Fibroblast of skin of back (primary cell): ENCODE results near the gene UNK.
"Not testable (repeated sequence)": the region's sequence is repeated elsewhere in the genome, so short reads cannot be mapped to it uniquely, and the experiment has no call there.

ENCODE experiments used
- DNase-seq: peaks from one replicate; pipeline ENCODE4 v3.0.0-alpha.2; 2013

The UNK gene

DNA sequence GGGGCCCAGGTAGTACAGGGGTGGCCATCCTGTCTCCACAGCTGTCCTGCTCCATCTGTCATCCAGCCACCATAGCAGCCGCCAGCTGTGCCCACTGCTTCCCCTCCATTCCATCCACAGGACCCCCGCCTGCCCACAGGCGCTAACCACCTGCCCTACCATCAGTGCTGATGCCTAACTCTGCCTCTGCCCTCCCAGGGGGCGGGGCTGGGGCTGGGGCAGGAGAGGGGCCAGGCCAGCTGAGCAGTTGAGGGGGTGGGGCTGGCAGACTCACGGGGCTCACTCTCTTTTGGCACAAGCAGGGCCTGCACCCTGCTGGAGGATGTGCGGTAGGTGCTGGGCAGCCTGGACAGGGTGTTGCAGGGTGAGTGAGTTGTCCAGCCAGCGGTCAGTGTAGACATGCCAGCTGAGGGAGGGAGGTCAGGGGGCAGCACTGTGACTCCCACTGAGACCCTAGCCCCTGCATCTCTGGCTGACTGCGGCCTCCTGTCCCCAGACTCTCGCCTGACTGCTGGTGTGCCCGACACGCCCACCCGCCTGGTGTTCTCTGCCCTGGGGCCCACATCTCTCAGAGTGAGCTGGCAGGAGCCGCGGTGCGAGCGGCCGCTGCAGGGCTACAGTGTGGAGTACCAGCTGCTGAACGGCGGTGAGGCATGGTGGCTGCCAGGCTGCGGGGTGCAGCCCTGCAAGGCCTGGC is 29.3 kb upstream of the UNK start:
- no peak for DNase-seq

DNA sequence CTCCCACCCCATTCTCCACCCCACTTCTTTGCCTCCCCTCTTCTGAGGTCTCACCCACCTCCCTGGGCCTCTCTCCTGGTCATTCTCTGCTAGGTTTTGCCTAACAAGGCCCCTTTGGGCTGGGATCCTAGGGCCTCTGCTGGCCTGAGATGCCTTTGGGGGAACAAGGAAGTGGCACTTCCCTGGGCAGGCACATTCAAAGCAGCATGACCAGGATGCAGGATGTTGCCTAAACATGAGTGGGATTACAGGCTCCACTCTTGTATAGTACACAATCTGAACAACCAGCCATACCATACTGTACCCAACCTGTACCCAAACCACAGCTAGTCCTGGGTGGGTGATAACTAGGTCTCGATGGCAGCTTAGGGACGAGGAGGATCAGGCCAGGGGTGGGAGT is 28.6 kb upstream of the UNK start:
- no peak for DNase-seq

DNA sequence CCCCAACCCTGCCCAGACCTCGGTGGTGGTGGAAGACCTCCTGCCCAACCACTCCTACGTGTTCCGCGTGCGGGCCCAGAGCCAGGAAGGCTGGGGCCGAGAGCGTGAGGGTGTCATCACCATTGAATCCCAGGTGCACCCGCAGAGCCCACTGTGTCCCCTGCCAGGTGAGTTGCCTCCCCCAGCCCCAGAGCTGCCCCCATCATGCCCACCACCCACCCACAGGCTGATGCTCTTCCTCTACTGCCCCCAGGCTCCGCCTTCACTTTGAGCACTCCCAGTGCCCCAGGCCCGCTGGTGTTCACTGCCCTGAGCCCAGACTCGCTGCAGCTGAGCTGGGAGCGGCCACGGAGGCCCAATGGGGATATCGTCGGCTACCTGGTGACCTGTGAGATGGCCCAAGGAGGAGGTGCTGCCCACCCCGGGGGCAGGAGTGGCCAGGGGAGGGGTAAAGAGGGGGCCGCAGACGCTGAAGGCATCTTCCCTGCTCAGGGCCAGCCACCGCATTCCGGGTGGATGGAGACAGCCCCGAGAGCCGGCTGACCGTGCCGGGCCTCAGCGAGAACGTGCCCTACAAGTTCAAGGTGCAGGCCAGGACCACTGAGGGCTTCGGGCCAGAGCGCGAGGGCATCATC is 28.0 kb upstream of the UNK start:
- no peak for DNase-seq

DNA sequence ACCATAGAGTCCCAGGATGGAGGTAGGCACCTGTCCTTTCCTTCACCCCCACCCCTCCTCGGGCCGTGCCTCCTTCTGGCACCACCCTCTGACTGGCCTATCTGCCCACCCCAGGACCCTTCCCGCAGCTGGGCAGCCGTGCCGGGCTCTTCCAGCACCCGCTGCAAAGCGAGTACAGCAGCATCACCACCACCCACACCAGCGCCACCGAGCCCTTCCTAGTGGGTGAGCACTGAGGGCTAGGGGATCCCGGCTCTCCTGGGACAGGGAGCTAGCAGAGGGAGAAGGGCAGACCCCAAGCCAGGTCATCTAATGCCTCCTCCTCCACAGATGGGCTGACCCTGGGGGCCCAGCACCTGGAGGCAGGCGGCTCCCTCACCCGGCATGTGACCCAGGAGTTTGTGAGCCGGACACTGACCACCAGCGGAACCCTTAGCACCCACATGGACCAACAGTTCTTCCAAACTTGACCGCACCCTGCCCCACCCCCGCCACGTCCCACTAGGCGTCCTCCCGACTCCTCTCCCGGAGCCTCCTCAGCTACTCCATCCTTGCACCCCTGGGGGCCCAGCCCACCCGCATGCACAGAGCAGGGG is 27.4 kb upstream of the UNK start:
- no peak for DNase-seq

DNA sequence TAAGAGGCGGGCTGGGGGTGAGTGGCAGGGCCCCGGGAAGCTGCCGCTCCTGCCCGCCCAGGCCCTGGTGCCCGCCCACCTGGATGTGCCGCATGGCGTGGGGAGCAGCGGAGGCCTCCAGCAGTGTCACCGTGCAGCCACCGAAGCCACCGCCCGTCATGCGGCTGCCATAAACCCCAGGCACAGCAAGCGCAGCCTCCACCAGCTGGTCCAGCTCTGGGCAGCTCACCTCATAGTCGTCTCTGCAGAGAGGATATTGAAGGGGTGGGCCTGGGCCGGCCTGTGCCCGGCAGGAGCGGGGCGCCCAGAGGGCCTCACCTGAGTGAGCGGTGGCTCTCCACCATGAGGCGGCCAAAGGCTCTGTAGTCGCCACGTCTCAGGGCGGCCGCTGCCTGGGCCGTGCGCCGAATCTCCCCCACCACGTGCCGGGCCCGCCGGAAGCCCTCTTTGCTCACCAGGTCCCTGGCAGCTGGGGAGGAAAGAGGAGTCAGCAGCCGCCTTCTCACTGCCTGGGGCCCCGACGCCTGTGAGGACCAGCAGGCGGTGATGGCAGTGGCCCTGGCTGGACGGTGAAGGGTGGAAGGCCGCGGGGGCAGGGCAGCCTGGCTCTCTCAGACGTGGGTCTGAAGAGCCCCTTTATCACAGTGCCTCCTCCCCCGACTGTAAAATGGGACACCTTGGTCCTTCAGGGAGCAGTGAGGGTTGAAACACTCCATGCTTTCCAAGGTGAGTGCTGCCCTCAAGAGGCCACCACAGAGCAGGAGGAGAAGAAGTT is 26.3 kb upstream of the UNK start:
- no peak for DNase-seq

DNA sequence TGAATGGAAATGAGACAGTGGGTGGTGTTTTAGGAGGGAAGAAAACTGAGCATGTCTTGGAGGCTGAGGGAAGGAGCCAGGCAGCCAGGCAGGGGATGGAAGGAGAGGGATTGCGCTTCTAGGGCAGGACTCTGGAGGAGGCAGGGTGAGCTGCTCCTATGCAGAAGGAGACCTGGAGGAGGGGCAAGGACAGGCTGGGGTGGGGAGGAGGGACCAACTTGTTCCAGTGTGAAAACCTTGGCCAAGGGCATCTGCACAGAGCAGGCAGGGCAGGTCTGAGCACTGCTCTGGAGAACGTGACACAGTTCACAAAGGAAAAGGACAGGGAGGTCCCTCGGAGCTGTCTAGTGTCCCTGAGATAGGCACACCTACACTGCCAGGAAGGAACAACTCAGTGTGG is 25.1 kb upstream of the UNK start:
- DNase-seq = no peak

DNA sequence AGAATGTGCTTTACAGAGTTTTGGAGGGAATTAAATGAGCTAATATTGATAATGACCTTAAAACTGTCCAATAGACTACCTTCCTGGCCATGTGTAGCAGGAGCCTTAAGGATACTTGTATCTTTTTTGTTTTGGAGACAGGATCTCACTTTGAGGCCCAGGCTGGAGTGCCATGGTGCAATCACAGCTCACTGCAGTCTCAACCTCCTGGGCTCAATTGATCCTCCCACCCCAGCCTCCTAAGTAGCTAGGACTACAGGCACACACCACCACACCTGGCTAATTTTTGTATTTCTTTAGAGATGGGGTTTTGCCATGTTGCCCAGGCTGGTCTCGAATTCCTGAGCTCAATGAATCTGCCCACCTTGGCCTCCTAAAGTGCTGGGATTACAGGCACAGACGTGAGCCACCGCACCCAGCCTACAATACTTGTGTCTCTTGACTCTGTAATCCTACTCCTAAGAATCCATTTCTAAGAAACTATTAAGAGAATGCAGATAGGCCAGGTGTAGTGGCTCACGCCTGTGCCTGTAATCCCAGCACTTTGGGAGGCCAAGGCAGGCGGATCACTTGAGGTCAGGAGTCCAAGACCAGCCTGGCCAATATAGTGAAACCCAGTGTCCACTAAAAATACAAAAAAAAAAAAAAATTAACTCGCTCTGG is 24.5 kb upstream of the UNK start:
- DNase-seq = not testable (repeated sequence)

DNA sequence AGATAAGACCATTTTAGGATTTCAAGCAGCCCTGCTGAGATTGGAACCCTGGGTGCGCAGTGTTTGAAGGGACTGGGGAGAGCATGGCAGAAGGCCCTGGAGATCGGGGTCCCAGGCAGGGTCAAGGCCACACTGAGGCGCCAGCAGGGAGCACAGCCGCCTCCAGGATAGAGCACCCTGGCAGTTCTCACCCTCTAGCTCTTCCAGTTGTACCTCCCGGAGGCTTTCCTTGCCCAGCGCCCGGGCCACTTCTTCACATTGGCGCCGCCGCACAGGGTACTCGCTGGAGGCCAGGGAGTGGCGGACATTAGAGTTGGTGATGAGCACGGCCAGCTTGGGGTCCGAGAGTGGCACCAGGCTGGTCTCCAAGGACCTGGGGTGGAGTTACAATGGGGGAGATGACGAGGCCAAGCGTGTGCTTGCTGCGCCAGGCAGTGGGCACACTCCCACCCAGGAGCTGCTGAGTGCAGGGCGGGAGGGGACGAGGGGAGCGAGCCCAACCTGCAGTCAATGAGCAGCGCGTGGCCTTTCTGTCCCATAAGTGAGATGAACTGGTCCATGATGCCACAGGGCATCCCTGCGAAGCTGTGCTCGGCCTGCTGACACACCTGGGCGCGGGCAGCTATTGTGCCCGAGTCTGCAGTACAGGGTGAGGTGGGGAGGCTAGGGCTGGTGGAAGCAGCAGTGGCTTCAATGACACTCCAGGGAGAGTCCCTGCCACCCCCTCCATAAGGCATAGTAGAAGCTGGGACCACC is 21.9 kb upstream of the UNK start:
- DNase-seq = no peak

DNA sequence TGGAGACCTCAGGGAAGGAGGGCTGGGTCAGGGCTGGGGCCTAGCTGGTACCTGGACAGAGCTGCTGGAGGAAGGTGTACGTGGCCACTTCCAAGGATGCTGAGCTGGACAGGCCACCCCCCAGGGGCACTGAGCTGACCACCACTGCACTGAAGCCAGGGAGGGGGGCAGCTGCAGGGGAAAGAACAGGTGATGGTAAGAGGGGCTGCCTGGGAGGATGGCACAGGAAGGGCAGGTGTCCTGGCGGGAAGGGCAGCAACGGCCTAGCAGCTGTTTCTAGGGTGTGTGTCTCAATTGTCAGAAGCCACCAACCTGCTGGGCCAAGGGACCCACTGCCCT is 21.4 kb upstream of the UNK start:
- no peak for DNase-seq

DNA sequence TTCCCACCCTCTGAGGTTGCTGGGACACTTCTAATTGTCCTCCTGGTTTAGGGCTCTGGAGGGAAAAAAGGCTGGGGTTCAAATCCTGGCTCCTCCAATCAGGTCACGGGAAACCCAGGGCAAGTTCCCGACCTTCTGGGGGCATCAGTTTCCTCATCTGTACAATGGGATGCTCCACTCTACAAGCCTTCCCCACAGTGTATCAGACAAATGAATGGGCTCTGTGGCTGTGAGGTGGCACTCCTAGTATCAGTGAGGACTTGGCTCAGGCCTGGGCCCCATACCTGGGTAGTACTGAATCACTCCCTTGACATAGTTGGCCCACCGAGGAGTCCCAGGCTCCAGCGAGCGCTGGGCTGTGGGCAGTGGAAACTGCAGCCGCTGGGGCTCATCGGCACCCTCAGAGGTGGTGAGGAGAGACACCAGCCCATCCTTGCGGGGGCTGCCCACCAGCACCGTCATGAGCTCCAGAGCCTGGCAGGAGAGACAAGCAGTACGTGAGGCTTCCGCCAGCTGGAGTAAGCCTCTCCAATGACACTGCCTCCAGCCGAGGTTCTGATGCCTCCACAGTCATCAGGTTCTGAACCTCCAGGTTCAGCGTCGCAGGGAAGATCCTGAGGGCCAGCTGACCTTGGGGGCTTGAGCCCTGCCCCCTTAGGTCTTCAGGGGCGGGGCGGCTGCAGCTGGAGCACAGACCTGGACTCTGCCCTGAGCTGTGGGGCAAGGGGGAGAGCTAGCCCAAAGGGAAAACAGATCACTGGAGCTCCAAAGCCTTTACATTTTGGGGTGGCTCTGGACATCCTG is 20.8 kb upstream of the UNK start:
- DNase-seq = no peak

DNA sequence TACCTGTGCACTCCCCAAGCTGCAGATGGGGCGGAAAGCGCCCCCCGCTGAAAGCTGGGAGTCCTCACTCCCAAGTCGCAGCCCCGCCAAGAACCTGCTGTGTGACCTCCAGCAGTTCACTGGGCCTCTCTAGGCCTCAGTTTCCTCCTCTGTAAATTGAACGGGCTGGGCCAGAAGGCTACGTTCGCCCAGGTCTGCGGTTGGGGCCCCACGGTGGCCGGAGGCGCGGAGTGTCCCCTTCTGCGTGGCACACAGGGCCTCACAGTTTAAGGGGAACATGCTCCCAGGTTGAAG is 20.2 kb upstream of the UNK start:
- DNase-seq = no peak

DNA sequence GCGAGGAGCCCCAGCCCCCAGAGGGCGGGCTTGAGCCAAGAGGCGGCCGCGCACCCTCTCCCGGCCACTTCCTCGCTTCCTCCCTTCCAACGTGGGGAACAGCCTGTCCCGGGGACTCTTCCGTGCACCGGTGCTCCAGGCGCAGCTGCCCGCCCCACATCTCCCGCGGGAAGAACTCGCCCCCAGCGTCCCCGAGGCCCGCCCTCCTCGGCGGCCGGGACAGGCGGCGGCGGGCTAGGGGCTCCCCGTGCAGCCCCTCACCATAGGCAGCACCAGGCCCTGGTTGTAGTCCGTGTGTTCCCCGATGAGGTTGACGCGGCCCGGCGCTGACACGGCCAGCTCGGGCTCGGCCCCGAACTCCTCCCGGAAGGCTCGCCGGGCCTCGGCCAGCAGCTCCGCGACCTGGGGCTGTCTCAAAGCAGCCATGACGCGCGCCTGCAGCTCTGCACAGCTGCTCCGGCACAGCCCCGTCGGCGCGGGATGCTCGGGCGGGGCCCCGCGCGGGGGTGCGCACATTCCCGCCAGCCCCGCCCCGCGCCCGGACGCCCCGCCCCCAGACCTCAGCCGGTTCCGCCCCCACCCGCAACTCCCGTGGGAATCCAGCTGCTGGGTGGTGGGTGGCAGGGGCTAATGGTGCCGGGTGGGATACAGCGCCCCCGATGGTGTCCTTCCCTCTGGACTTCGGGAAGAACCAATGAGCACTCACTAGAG is 19.7 kb upstream of the UNK start, which contains the start of gene GALK1:
Gene GALK1, minus strand, starts transcription at position 482 of the 711 bp plus-strand sequence. Its CDS starts 56 bp downstream, at position 426.
- peak; percentile 57 for DNase-seq

DNA sequence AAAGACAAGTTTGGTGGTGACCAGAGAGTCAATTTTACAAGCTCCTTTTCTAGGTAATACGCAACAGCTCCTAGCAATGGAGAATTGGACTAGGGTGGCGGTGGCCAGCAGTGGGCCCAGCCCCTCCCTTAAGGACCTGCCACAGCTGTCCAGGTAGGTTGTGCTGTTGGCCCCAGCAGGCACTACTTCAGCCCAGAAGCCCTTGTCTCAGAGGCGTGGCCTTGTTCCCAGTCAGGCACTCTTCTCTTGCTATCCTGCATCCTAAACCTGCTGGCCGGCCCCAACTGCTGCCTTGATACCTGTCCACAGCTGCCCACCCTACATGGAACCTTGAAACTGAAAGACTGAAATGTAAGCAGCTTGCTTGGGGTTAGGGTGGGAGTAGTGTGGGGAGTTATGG is 18.6 kb upstream of the UNK start:
- no peak for DNase-seq

DNA sequence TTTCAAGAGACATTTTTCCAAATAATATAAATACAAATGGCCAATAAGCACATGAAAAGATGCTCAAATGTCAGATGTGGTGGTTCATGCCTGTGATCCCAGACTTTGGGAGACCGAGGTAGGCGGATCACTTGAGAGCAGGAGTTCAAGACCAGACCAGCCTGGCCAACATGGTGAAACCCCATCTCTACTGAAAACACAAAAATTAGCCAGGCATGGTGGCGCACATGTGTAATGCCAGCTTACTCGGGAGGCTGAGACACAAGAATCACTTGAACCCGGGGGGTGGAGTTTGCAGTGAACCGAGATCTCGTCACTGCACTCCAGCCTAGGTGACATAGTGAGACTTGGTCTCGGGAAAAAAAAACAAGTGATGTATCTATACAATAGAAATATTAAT is 16.7 kb upstream of the UNK start:
- DNase-seq = no peak

DNA sequence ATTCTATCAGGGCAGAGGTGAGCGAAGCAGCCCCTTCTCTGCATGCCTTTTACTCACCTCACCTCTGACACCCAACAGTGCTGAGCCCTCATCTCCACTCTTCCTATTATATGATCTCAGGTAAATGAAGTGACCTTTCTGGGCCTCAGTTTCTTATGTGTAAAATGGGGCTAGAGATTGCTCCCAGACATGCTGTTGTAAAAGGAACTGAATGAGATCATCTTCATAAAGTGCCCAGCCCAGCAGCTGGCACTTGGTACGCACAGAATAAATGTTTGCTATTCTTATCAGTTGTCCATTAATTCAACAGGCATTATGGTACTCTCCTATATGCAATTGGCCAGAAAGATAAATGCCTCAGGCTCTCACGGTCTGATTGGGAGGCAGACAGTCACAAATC is 15.1 kb upstream of the UNK start:
- no peak for DNase-seq

DNA sequence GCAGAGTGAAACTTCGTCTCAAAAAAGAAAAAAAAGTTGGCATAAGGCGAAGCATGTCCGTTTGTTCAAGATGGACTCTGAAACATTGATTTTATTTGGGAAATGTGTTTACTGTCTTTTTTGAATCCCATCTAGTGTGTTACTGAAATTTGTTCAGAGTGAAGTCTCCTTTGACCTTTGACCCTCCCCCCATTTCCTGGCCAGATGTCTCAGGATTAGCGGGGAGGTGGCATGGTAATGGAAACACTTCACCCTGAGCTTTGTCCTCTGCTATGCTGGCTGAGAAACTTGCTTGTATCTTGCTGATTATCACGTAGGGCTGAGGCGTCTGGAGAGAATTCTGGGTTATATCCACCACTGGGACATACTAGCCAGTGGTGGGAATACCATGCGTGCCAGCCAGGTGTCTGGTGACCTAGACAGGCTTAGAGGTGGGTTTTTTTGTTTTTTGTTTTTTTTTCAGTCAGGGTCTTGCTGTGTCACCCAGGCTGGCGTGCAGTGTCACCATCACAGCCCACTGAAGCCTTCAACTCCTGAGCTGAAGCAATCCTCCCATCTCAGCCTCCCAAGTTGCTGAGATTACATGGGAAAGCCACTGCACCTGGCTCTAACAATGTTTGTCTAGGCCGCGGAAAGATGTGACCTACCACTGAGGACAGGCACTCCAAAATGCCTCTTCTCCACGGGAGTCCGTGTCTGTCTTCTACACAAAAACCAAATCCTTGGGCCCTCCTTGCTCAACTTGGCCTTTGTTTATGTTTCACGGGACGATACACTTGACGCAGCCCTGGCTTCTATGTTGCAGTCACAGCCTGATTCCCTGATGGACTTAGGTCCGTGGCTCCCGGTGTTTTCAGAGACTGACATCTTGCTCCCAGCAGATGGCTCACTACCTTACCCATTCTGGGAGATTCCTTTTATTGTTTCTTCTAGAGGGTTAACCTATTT is 13.0 kb upstream of the UNK start:
- no peak for DNase-seq

DNA sequence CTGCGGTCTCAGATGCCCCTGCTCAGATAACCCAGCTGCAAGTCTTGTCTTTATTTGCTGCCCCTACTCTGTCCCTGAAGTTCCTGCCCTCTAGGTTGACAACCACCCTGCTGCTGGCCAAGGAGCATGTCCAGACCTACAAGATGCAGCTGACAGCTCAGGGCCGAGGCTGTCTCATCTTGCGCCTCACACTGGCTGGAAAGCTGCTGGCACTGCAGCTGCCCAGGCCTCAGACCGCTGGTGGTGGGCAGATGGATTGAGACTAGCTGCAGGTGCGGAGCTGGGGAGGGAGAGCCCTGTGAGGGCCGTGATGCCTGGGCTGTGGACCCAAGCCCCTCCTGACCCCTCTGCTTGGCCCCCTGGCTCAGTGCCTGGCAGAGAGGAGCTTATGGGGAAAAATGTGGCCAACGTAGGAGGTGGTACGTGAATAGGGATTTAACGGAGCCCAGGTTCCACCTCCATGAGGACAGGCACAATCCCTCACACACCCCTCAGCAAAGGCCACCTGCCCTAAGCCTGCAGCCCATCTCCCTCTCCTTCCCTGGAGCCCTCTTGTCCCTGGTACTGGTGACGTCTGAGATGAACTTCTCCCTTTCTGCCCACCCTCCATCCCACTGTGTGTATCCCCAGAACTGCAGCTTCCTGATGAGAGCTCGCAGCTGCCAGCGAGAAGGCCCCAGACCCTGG is 11.3 kb upstream of the UNK start:
- no peak for DNase-seq

DNA sequence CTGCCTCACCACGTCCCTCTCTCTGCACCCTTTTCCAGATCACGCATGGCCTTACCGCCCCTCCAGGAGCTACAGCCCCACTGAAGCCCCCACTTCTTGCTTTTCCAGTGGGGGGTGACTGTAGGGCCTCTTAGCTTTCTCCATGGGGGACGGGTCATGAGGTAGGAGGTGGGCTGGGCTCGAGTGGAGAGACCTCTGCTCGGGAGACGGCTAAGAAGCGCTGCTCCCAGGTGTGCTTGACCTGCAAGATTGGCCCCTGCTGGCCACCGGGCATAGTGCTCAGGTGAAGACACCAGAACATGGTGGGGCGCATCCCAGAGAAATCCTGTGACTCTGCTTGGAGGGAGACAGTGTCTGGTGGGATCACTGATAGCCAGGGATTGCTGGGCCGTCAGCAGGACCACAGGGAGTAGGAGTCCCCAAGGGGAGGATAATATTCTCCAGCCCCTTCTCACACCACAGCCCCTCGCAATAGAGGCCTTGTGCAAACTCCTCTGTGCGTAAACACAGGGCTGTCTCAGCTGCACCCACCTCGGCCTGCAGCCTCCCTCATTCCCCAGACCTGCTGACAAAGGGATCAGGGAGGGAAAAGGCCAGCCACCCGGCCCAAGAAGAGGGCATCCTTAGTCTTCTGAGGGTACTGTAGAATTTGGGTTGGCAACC is 10.7 kb upstream of the UNK start:
- DNase-seq = no peak
